AG04450 (cell line): Measurements from ENCODE around the gene GALNT2. TPM values are rescaled to one million over a fixed set of nuclear protein-coding genes. Genes with fewer than 3 reads are reported as not detected.

ENCODE experiments used
- CTCF ChIA-PET: fragments of 300-600, 350-600 bp; formaldehyde crosslinking; extraction: SDS; loops from one replicate; lab custom pipeline; 2022; ENCODE audit warnings: antibody characterized with exemption, inconsistent platforms; lab: Charles Lee
- POLR2A ChIA-PET: fragments of 350-600 bp; formaldehyde crosslinking; extraction: SDS; loops from one replicate; lab custom pipeline; 2021; ENCODE audit warnings: antibody characterized with exemption, inconsistent platforms; lab: Yijun Ruan, JAX
- DNase-seq: peaks from one replicate; pipeline ENCODE4 v3.0.0-alpha.2; 2011; ENCODE audit warnings: low read depth, low spot score
- H3K27ac ChIP-seq: one replicate; pipeline ENCODE4 v1.5.1; 2012; ENCODE audit warnings: low read depth, low read length, control low read depth
- H3K27me3 ChIP-seq: one replicate; pipeline ENCODE4 v1.6.0; 2012; ENCODE audit warnings: low read length; ENCODE audit not compliant: control insufficient read depth, insufficient read depth
- H3K4me3 ChIP-seq: 2 replicates; pipeline ENCODE4 v1.5.1; 2011; ENCODE audit warnings: mild to moderate bottlenecking, low read depth, low read length, control low read depth
- H3K9me3 ChIP-seq: 2 replicates; pipeline ENCODE4 v1.5.1; 2012; ENCODE audit warnings: low read length; ENCODE audit not compliant: control insufficient read depth, insufficient read depth
- polyA plus RNA-seq: library from polyadenylated mRNA; depleted of rRNA; stranded (reverse); fragments of >200 nt; gene quantifications from 2 replicates; pipeline ENCODE4 v1.2.3, GENCODE V29; 2011
- TF ChIP-seq, protein P1 (sequence below): IDR thresholded peaks from 2 replicates; pipeline ENCODE4 v1.5.1; 2011; ENCODE audit warnings: low read depth, low read length, control low read depth, inconsistent platforms

Gene GALNT2
- polyA plus RNA-seq, 1 experiment: 121 TPM

DNA sequence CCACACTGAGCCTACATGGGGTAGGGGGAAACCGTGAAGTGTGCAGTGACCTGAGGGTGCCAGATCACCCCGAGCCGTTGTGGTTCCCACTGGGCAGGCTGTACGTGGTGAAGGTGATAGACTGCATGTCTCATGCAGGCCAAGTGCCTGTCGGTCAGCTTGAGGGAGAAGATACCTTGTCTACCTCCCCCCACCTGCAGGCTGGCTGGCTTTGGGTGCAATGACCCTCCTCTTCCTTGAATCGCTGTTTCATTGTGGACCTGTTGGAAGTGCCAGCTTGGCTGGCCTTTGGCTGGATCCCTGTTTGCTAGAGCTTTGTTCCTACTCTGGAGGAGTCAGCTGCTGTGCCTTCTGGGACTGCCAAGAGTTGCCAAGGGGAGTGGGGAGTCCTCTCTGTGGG lies 92.5 kb downstream of the GALNT2 start:
- ChIA-PET POLR2A (interaction anchor here (0.6 kb wide), 1 partner anchor 689 kb away, joined by 3 read pairs; no protein-coding TSS in a partner anchor), CTCF (no interaction called here)

DNA sequence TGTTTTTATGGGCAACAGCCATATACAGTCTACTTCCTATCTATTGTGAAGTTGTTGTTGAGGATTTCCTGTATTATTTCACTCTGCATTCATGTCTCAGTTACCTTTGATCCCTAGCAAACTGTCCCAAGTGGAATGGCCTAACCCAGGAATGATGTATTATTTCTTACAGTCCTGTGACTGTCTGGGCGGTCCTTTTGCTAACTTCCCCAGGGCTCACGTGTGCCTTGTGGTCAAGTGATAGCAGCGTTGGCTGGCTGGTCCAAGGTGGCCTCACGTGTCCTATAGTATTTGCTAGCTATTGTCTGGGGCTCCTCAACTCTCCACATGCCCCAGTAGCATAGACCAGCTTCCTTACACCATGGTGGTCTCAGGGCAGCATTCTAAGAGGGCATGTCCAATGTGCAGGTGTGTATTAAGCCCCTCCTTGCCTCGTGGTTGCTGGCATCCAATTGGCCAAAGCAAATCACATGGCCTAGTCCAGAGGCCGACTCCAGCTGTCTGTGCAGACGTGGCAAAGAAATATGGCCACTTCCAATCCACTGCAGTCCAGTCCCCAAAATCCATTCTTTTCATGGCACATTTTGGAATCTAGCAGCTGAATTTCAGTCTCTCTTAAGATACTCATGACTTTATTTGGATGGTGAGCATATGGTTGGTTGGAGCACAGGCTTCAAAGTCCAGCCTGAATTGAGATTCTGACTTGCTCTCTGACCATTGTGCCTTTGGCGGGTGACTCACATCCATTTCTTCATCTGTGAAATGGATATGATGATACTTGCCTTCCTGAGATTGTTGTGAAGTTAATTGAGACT lies 94.1 kb downstream of the GALNT2 start:
- POLR2A ChIA-PET: no interaction called here
- DNase-seq: no peak
- Histone ChIP-seq H3K4me3 (no peak overlapping the region), H3K27me3 (no peaks in the 10 kb centered on the region), H3K27ac (no peak overlapping the region), H3K9me3 (no peaks in the 10 kb centered on the region)
- CTCF ChIA-PET: no interaction called here
- TF ChIP-seq, protein P1, sequence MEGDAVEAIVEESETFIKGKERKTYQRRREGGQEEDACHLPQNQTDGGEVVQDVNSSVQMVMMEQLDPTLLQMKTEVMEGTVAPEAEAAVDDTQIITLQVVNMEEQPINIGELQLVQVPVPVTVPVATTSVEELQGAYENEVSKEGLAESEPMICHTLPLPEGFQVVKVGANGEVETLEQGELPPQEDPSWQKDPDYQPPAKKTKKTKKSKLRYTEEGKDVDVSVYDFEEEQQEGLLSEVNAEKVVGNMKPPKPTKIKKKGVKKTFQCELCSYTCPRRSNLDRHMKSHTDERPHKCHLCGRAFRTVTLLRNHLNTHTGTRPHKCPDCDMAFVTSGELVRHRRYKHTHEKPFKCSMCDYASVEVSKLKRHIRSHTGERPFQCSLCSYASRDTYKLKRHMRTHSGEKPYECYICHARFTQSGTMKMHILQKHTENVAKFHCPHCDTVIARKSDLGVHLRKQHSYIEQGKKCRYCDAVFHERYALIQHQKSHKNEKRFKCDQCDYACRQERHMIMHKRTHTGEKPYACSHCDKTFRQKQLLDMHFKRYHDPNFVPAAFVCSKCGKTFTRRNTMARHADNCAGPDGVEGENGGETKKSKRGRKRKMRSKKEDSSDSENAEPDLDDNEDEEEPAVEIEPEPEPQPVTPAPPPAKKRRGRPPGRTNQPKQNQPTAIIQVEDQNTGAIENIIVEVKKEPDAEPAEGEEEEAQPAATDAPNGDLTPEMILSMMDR: no peak

More for the DNA sequence above, 92.5 kb downstream of the GALNT2 start:
- no peak for DNase-seq
- no peaks in the 10 kb centered on the region; the same call in 1 of the 2 replicates for H3K9me3 ChIP-seq
- no peaks in the 10 kb centered on the region for H3K27me3 ChIP-seq
- TF ChIP-seq, protein P1: no peak
- H3K27ac ChIP-seq: no peak overlapping the region
- no peak overlapping the region for H3K4me3 ChIP-seq

DNA sequence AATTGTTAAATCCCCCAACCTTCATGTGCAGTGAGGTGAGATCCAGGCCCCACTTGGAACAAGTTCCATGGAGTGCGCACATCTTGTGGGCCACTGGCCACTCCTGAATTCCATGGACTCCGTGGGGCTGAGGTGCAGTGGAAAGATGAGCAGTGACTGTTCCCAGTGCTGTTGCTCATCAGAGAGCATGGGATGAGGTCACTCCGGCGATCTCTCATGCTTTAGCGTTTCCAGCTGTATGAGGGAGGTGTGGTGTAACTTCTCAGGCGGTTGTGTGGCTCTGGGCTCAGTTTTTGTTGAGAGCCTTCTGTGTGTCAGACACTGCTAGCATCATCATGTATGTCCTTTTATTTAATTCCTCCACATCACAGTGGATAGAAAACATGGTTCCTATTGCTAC lies 96.2 kb downstream of the GALNT2 start:
- no peak overlapping the region for H3K27ac ChIP-seq
- no peak for DNase-seq
- H3K27me3 ChIP-seq: no peaks in the 10 kb centered on the region
- TF ChIP-seq, protein P1: no peak
- no peak overlapping the region for H3K4me3 ChIP-seq
- H3K9me3 ChIP-seq: peaks cover 10% of the 10 kb centered on the region
- POLR2A ChIA-PET: no interaction called here
- CTCF ChIA-PET: no interaction called here

DNA sequence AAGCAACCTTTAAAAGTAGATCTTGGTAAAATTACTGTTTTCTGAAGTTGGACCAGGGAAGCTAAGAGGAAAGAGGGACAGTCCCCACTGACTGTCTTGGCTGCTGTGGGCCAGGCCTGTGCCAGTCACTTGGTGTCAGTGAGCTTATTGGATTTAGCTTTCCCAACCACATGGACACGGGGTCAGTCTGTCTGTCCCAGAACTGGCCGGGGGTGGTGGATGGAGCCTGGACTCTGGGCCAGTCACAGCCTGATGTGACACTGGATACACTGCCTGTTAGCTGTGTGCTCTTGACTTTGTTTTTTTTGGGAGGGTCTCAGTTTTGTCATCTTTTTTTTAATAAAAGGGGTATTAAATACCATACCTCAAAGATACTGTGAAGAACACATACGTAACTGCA lies 96.7 kb downstream of the GALNT2 start:
- H3K9me3 ChIP-seq: peaks cover 10% of the 10 kb centered on the region
- POLR2A ChIA-PET: no interaction called here
- CTCF ChIA-PET: no interaction called here
- TF ChIP-seq, protein P1: no peak
- no peaks in the 10 kb centered on the region for H3K27me3 ChIP-seq
- no peak for DNase-seq
- no peak overlapping the region for H3K4me3 ChIP-seq
- H3K27ac ChIP-seq: no peak overlapping the region

DNA sequence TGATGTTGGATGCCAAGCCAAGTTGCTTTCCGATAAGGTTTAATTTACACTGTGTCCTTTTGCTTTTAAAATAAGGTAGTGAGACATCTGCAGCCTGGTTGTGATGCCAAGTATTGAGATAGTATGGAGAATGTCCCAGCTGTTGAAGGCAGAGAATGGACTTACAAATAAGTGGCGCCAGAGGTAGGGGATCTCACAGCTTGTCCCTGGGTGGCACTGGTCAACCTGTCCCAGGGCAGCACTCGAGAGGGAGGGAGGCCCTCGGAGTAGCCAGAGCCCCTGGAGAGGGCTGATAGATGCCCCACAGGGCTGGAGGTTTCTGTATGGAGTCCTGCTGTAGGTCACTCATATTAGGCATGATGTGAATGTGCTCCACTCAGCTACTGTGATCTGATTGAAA lies 98.5 kb downstream of the GALNT2 start:
- TF ChIP-seq, protein P1: no peak
- DNase-seq: no peak
- H3K27me3 ChIP-seq: no peaks in the 10 kb centered on the region
- H3K9me3 ChIP-seq: peaks cover 10% of the 10 kb centered on the region
- ChIA-PET POLR2A (no interaction called here), CTCF (no interaction called here)
- no peak overlapping the region for H3K27ac ChIP-seq
- H3K4me3 ChIP-seq: no peak overlapping the region
